Myocyte (in vitro differentiated cells): ENCODE measurements around the gene TNFRSF18. TPM values are rescaled to one million over a fixed set of nuclear protein-coding genes. Genes with fewer than 3 reads are reported as not detected.
"Not testable (repeated sequence)": the region's sequence is repeated elsewhere in the genome, so short reads cannot be mapped to it uniquely, and the experiment has no call there.

Experiments used
- DNase-seq: peaks from one replicate; pipeline ENCODE4 v3.0.0-alpha.2; 2012; ENCODE audit warnings: low read depth
- total RNA-seq: library from RNA; depleted of rRNA; stranded (reverse); fragments of >200 nt; gene quantifications from 2 replicates; pipeline ENCODE4 v1.2.3, GENCODE V29; 2014

TNFRSF18 gene
- total RNA-seq, 1 donor from 2014 or later = not detected

DNA sequence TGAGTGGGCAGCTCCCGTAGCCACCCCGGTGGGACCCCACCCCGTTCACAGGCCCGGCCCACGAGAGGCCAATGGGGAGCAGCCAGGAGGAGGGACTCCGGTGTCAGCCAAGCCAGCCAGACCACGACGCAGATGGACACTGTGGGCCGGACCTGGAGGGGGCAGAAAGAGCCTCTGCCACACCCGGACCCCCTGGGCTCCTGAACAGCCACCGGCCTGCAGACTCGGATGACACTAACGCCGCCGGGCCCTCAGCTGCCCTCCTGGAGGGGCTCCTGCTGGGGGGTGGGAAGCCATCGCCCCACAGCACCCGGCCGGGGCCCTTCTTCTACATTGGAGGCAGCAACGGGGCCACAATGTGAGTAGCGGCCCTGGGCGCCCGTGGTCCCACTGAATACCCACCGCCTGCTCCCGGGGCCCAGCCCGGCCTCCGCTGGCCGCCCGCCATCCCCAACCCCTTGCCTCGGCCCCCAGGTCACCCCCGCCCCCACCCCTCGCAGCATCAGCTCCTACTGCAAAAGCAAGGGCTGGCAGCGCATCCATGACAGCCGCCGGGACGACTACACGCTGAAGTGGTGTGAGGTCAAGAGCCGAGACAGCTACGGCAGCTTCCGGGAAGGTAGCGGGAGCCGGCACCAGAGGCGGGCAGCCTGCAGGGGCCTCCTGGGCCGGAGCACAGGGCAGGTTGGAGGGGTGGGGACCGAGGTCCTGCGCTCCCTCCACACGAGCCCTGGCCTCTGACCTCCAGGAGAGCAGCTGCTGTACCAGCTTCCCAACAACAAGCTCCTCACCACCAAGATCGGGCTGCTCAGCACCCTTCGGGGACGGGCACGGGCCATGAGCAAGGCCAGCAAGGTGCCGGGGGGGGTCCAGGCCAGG, 26.2 kb downstream of the TNFRSF18 start:
- DNase-seq = no peak

DNA sequence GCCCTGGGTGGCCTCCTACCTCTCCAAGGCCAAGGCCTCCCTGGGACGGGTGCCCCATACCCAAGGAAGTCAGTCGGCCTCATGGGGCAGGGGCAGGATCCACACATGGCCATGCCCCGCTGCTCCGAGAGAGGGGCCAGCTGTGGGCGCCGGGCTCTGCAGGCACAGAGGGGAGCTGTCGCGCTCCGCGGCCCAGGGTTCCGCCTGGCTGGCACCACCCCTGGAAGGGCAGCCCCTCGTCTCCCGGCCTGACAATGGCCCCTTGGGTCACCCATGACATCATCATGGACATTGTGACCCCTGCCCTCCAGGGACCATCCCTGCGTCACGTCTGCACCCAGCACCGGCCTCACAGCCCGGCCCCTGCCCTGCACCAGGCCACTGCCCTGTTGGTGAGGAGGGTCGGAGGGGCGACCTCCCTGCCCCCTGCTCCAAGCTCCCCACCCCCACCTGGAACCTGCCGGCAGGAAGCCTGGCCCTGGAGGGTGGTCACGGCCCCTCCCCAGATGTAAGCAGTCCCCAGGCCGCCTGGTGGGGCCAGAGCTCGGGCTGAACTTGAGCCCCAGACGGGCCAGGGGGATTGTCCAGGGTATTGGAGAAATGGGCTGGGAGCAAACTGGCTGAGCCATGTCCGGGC, 26.9 kb downstream of the TNFRSF18 start:
- no peak for DNase-seq

DNA sequence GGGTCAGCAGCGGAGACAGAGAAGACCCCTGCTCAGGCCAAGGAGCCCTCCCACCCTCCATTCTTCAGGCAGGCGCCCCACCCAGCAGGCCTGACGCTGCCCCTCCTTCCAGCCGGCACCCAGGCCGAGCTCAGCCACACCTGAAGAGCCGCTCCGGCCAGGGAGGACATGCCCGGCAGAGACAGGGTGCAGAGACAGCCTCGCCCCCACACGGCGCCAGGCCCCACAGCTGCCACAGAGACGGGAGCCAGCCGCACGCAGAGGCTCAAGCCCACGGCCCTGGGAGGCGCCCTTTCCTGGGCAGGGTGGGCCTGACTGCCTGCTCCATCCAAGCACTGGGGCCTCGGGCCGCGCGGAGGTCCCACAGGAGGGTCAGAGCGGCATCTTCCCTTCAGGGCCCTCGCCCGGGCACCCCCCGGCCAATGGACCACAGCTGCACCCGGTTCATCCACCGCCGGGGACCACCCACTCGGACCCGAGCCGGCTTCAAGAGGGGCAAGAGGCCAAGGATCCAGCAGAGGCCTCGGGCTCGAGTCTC, 27.5 kb downstream of the TNFRSF18 start:
- no peak for DNase-seq

DNA sequence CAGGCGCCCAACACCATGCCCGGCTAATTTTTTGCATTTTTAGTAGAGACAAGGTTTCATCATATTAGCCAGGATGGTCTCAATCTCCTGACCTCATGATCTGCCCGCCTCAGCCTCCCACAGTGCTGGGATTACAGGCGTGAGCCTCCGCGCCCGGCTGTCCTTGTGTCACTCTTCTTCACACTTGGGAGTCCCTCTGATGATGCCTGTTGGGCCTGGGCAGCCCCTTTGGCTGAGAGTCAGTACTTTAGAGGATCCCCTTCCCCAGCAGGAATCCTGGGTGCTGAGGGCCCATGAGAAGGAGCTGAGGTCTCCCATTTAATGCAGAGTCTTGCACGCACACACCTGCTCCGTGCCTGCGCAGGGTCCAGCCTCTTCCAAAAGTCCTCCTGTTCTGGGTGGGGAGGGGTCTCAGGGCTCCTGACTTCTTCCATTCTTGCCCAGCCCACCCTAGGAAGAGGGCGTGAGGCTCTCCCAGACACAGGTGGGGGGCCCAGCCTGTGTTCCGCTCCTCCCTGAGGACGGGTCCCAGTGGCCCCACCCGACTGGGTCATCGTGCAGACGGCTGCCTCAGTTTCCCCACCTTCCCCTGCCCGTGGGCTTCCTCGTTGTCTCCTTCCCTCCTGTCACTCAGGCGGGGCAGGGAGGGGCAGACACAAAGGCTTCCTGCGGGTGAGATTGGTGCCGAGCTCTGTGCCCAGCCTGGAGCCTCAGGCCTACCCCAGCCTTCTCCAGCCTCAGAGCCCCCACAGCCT, 28.8 kb downstream of the TNFRSF18 start:
- no peak for DNase-seq

DNA sequence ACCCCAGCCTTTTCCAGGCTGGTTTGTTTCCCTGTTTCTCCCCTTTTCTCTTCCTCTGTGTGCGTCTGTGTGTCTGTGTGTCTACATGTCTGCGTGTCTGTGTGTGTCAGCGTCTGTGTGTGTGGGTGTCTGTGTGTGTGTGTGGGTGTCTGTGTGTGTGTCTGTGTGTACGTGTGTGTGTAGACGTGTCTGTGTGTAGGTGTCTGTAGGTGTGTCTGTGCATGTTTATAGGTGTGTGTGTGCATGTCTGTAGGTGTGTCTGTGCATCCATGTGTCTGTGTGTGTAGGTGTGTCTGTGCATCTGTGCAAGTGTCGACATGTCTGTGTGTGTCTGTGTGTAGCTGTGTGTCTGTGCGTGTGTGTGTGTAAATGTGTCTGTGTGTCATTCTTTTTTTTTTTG, 29.5 kb downstream of the TNFRSF18 start:
- no peak for DNase-seq

DNA sequence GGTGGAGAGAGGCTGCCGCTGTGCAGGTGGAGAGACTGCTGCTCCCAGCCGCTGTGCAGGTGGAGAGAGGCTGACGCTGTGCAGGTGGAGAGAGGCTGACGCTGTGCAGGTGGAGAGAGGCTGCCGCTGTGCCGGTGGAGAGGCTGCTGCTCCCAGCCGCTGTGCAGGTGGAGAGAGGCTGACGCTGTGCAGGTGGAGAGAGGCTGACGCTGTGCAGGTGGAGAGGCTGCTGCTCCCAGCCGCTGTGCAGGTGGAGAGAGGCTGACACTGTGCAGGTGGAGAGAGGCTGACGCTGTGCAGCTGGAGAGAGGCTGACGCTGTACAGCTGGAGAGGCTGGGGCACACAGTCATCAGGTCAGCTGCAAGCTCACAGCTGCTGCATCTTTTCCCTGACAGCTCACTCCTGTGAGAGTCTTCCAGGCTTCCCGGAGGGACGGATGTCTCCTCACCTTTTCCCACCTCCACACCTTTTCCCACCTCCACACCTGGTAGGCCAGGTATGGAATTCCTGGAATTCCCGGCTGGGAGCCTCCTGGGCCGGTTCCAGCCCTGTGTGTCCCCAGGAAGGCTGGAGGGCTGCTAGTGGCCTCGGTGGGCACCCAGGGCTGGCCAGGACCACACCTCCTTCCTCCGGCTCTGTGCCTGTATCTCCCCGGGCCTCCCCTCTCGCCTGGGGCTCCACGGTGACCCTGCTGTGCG, 30.2 kb downstream of the TNFRSF18 start:
- DNase-seq = not testable (repeated sequence)

DNA sequence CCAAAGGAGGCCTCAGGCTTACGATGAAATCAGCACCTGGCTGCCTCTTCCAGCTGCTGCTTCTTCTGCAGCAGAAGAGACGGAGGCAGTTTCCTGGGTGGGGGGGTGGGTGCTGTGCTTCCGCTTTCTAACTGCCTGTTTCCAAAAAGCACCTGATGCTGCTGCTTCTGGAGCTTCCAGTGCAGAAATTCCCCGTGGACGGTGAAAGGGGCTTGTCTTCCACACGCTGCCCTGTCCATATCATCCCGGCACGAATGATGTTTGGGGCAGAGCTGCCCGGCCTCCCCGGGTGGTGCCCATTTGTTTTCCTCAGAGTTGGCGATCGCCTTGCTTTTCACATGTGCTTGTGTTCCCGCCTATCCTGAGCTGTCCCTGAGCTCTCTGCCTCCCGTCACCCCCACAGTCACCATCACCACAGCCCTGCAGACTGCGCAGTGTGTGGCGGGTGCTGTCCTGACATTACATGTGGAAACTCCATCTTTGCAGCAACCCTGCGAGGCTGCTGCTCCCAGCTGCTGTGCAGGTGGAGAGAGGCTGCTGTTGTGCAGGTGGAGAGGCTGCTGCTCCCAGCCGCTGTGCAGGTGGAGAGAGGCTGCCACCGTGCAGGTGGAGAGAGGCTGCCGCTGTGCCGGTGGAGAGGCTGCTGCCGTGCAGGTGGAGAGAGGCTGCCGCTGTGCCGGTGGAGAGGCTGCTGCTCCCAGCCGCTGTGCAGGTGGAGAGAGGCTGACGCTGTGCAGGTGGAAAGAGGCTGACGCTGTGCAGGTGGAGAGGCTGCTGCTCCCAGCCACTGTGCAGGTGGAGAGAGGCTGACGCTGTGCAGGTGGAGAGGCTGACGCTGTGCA, 30.9 kb downstream of the TNFRSF18 start:
- DNase-seq = no peak

DNA sequence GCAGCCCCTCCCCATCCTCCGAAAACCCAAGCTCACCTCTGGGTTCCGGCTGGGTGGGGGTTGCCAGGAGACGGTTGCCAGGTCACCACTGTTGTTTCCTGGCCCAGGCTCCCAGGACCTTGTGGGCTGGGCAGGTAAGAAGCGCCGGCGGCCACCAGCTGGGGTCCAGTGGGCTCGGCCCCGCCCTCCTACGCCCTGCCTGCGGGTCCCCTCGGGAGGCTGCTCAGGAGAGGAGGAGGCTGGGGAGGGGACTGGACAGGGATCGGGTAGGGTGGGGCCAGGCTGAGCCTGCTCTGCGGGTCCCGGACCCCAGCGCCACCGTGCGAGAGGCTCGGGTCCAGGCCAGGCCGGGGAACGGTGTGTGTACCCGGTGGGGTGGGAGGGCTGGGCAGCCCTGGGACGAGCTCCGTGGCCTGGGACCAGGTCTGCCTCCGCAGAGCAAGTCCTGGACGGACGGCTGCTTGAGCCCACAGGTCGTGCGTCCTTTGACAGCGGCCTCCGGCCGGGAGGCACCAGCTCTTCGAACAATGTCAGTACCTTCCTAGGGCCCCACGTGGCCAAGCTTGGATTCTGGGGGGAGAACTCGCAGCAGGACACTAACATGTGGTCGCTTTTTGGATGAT, 32.5 kb downstream of the TNFRSF18 start, which contains the start of gene TTLL10:
TTLL10 (plus strand) TSS at position 88 of the 623 bp plus-strand sequence. CDS start 5,336 bp downstream, outside the sequence.
- no peak for DNase-seq

DNA sequence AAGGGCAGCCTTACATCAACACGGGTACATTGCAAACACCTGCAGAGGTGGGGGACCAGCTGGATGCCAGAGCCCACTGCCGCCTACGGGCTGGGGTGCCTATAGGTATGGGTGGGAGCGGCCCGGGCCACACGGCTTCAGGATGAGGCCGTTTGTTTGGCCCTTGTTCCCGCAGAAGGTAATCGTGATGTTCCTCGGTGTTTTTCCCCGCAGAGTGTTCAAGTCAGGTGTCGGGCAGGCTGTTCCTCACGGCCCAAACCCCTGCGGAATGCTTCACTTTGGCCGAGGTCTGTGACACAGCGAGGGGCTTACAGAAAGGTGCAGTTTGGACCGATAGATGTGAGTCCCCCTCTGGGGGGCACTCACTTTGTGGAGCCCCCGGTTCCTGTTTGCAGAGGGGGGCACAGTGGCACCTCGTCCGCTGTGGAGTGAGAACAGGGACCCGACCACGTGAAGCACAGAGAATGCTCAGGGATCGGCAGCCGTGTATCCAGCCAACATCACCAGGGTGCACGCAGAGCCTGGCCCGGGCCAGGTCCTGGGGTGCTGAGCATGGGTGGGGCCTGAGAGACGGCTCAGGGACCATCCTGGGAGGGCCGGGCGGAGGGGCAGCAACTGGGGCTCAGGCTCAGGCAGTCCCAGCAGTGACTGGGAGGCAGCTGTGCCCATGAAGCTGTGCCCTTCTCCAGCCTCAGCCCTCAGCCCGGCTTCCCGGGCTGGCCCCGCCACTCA, 33.2 kb downstream of the TNFRSF18 start:
- DNase-seq = no peak

DNA sequence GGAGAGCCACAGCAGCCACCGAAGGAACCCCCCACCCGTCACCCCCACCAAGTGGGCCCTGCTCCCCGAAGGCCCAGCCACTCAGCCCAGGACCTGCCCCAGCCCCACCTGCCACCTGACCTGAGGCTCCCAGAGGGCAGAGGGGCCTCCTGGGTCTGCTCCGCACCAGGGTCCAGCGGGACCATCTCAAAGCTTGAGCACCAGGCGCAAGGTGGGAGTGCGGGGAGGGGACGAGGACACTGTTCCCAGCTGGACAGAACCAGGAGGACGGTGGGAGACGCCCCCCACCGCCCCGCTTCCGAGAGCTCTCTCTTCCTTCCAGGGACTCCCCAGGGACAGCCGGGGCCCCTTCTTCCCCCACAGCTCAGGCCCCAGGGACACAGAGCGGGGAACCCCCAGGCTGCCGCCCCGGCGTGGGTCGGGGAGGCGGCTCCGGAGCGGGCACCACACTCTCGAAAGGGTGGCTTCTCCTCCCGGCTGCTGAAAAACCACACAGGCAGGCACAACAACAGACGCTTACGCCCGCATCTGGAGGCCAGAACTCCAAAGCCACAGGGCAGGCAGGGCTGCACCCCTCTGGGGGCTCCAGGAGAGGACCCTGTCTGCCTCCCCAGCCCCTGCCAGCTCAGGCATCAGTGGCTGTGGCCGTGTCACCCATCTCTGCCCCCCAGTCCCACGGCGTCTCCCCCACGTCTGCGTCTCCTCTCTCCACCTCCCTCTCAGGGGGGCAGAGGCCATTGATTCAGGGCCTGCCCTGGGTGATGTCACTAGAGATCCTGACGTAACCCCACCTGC, 34.6 kb downstream of the TNFRSF18 start:
- no peak for DNase-seq

DNA sequence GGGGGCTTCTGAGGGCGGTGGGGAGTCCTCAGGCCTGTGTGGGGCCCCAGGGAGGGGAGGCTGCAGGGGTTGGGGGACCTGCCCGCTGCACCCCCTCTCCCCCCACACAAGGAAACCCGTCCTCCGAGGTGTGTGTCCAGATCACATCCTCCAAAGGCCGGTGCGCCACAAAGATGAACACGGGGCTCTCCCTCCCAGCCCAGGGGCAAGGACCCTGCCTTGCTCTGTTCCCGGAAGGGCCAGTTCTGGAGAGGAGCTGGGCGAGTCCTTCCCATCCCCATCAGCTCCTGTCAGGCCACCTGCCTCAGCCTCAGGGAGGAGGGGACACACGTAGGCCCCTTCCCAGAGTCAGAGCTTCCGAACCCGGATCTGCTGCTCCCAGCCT, 35.2 kb downstream of the TNFRSF18 start:
- no peak for DNase-seq

DNA sequence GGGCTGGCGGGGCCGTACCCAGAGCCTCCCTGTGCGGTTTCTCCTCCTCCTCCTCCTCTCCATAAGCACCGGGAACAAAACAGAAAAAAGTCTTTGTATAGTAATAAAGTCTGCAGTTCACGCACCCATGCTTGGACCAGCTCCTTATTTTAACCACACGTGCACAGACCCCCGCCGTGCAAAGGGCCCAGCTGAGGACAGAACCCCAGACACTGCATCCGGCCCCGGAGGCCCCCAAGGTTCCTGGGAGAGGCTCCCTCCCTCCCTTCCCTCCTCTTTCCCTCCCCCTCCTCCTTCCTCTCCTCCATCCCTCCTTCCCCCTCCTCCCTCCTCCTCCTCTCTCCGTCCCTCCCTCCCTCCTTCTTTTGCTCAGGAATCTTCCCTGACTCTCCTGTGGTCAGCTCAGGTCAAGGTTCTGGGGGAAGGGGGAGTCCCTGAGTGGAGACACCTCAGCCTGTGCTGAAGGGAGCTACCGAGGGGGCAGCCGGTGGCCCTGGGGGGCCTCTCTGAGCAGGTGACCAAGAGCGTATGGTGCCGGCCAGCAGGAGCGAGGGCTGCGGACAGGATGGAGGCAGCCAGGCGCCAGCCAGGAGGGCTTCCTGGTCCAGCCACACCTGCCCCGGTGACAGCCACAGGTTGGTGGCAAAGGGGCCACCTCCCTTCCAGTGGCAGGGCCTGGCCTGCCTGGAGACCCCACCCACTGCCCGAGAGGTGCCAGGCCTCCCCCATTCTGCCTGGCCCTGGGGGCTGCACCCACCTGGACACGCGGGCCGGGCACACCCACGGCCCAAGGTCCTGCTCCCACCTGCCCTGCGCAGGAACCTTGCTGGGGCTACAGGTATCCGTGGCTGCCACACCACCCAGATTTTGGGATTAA, 35.9 kb downstream of the TNFRSF18 start:
- no peak for DNase-seq

DNA sequence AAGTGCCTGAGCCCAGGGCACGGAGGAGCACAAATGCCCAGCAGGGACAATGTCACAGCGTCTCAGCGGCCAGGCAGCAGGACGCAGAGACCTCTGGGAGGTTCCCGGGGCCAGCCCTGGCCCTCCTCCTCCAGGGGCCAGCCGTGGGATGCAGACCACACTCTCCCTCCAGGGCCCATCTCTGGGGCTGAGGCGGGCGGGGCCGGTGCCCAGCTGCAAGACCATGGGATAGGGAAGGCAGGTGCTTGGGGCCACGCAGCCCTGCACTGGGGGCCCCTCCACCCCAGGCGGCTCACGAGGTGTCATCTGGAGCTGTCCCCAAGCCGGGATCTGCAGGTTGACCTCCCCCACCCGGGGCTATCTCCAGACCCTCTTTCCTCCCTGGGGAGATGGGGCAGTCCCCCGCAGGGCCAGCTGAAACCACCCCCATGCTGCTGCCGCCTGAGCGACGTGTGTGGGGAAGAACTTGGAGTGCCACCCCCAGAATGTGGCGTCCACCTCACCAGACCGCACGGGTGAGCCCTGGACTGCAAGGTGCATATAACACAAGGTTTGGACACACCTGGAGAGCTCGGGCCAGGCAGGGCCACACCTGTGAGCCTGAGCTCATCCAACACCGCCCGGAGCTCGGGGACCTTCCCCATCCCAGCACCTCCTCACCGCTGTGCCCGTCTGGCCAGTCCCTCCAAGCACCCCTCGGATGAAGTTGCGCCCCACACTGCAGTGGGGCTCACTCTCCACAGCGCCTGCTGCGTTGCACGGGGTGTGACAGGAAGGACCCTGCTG, 36.8 kb downstream of the TNFRSF18 start:
- DNase-seq = no peak

DNA sequence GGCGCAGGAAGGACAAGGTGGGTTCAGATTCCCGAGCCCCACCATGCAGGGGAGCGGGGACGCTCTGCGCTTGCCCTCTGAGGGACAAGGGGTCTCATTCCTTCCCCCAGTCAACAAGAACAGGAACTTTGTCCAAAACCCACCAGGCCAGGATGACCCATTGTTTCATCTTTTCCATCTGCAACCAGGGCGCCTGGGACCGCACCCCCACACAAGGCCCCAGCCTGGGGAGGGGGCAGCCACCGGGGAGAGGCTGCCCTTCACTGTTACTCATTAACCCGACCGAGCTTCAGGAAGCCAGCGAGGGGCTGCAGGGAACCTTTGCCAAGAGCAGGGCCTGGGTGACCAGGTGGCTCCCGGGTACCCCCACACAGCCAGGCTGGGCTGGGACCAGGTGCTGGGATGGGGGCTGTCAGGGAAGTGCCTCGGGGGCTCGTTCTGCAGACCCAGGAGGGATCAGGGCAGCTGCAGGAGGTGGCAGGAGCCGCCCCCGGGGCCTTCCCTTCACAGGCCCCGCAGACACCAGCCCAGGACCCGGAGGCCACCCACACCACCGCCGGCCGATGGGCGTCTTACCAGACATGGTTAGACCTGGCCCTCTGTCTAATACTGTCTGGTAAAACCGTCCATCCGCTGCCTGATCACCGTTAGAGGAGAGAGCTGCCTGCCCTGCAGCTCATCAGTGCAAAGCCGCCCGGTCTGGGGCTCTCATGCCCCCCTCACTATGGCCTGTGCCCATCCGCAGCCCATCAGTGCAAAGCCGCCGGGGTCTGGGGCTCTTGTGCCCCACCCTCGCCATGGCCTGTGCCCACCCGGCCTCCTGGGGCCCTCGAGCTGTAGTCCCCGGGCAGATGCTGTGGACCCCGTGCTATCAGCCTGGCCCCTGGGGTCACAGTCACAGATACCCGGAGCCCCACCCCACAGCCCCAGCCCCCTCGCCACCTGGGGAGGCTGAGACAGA, 37.7 kb downstream of the TNFRSF18 start:
- DNase-seq = no peak

DNA sequence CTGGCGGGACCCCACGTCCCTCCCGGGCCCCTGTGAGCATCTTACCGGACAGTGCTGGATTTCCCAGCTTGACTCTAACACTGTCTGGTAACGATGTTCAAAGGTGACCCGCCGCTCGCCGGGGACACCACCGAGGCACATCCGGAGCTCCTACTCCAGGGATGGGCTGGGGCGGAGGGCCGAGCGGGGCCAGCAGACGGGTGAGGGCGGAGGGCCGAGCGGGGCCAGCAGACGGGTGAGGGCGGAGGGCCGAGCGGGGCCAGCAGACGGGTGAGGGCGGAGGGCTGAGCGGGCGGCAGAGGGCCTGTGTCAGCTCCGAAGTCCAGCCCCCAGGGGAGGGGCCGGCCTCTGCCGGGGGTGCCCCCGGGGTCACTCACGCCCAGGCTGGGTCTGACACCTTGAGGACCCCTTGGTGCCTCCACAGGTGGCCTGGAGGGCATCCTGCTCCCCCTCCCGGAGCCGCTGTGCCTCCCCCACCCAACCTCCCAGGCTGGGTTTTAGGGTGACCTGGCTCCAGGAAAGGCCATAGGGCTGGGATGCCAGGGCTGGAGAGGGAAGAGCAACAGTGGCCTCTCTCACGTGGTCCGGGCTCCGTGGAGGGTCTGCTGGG, 38.4 kb downstream of the TNFRSF18 start:
- no peak for DNase-seq
